Hindlimb muscle (tissue), 1 donor: ENCODE measurements around the gene FOXO3. TPM values are rescaled to one million over a fixed set of nuclear protein-coding genes. Genes with fewer than 3 reads are reported as not detected.
A peak's percentile ranks its signal among the peaks of the same experiment; 100 is the strongest.
"Not testable (repeated sequence)": the region's sequence is repeated elsewhere in the genome, so short reads cannot be mapped to it uniquely, and the experiment has no call there.

Experiments
- DNase-seq: peaks from one replicate; pipeline ENCODE4 v3.0.0-alpha.2; 2013
- polyA plus RNA-seq: library from polyadenylated mRNA; unstranded; fragments of 120-200 nt; gene quantifications from one replicate; pipeline ENCODE4 v1.2.1, GENCODE V29; 2013; ENCODE audit not compliant: insufficient read length

FOXO3 gene
- 35.1 TPM for polyA plus RNA-seq

DNA sequence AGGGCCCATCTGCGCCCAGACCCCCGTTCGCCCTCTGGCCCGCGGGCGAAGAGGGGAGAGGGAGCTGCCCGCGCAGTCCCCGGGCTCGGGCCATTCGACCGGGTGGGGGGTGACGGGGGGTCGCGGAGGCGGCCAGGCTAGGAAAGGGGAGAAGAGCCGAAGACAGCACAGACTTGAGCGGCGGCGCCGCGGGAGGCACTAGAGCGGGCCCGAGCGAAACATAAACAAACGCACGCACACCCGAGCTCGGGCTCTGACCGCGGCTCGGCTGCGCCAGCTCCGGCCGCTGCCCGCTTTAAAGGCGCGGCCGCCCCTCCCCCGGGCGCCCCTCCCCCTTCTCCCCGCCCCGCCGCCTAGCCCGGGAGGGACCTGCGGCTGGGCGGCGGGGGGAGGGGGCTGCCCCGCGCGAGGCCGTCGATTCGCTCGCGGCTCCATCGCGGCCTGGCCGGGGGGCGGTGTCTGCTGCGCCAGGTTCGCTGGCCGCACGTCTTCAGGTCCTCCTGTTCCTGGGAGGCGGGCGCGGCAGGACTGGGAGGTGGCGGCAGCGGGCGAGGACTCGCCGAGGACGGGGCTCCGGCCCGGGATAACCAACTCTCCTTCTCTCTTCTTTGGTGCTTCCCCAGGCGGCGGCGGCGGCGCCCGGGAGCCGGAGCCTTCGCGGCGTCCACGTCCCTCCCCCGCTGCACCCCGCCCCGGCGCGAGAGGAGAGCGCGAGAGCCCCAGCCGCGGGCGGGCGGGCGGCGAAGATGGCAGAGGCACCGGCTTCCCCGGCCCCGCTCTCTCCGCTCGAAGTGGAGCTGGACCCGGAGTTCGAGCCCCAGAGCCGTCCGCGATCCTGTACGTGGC, at the start of gene FOXO3:
FOXO3 (plus strand) TSS at position 455 of the 846 bp plus-strand sequence; CDS start at position 747, 292 bp downstream.
- peak; percentile 89 for DNase-seq

DNA sequence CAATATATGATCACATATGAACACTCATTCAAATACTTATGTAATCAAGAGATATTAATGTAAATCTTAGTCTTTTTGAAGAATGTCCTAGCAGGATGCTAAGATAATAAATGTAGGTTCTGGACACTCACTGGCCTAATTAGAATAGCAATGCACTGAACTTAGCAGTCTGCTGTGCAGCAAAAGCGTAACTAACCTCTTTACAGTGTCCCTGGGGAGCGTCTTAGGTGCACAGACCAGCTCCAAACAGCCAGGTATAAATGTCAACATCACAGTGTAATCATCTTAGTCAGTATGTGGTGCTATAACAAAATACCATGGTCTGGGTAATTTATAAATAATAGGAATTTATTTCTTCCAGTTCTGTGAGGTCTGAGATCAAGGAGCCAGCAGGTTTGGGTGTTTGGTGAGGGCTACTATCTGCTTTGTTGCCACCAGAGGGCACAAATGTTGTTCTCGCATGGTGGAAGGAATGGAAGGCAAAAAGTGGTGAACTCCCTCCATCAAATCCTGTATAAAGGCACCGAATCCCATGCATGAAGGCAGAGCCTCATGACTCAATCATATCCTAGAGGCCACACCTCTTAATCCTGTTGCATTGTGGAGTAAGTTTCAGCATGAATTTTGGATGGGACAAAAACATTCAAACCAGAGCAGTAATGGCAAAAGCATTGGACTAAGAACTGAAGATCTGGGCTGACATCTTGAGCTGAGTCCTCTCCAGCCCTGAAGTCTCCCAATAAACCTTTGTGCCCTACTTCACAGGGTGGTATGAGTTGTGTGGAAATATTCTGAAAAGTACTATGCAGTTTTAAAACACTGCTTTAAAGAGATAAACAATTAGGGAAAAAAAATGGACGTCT, 41.8 kb upstream of the FOXO3 start:
- DNase-seq: no peak

DNA sequence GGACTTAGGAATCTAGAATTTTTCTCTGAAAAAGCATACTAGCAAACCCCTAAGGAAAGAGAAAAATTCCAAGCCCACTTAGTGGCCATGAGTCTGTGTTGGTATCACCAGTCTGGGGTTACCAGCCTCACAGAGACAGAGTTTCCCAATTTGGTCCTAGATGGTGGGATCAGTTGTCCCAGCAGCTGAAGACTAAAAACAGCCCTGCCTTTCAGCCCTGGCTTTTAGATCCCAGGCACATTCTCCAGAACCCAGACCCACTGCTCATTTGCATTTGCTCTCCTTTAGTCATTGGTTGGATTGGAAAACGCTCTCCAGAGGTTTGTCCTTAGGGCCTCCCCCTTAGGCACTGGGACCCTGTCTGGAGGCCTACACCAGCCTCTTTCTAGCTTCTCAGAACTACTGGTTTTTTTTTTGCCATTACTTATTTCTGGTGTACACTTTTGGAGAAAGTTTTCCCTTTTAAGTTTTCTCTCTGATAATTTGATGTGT, 39.1 kb upstream of the FOXO3 start:
- DNase-seq: no peak

DNA sequence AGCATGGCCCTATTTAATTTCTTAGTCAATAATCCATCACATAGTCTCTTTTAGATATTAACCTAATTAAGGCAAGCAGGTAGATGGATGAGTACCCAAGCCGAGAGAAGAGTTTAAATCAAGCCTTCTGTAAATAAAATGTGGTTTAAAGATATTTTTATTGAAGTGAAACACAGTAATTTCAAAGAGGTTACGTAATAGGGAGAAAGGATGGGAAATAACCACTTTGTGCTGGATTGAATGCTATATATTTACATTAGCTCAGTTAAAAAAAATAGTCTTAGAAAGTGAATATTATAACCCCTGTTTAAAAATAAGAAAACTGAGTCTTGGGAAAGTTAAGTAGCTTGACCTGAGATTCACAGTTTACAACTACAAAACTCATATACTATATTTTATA, 37.0 kb upstream of the FOXO3 start:
- no peak for DNase-seq

DNA sequence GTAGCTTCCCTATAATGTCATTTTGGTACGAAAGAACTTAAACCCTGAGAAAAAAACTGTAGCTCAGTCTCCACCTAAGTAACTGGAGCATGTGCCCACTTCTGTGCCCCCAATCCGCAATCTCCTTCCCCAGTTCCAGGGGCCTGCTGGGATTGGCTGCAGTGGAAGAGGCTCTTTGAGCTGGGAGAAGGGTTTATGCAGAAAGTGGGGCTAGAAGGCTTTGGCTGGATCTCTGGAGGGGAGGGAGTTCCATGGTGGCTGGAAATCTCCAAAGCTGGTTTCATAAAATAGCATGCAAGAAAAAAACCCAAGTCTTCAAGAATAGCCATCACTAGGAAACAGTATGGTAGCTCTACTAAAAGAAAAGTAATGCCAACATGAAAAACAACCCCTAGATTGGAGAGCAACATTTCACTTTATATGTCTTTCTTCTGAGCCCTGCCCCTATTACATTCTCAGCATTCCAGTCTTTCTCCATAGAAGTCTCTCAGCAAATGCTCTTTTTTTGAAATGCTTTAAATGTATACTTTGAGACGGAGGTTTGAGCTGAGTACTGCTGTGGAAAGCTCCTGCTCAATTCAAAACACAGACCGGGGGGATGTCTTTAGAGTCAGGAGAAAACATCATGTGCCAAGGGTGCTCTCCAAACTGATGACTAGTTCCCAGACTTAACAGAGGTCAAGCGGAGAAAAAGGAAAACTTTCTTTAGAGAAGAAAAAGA, 36.0 kb upstream of the FOXO3 start:
- DNase-seq: no peak

DNA sequence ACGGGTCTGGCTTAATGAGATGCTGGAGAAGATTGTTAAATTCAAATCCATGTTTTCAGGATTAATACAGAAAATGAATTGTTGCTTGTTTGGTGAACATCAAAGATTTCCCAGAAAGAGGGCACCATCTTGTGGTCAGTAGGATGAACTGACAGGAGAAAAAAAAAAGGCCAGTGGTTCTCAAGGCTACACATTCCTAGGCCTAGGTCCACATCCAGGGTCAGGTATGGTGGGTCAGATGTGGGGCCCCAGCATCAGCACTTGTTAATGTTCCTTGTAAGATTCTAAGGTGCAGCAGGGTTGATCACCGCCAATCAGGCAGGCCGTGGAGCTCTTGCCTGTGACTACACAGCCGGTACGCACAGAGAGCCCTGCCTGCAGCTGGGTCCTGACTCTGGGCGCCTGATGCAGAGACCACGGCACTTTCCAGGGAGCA, 34.0 kb upstream of the FOXO3 start:
- DNase-seq: no peak

DNA sequence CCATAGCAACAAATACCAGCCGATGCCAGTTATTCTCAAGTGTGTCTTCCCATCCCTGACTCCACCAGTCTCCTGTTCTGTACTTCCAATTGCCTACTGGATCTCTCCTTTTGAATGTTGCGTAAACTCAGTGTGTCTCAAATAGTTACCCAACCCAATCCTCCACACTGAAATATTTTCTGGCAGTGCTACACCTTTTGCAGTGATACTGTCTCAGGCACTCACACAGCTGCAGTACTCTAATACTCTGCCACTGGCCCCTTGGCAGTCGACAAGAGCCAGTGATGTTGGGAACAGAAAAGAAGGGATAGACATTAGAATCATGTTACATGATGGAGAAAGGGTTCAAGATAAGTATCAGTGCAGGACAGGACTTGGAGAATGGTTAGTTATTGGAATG, 31.8 kb upstream of the FOXO3 start:
- DNase-seq: no peak

DNA sequence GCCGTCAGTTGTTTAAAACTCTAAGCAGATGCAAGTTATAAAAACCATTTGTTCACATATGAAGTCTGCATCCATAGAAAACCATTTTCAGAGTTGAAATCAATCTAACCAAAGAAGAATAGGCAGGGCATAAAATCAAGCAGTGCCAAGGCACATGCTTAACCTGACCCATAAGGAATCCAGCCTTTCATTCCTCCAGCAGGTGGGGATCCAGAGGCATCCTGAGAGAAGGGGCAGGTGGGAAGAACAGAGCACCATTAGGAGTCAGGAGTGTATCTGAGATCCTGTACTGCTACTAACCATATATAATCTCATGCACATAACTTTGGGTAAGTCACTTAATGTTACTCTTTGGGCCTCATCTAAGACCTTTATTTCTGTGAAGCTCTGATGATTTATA, 29.4 kb upstream of the FOXO3 start:
- DNase-seq: no peak

DNA sequence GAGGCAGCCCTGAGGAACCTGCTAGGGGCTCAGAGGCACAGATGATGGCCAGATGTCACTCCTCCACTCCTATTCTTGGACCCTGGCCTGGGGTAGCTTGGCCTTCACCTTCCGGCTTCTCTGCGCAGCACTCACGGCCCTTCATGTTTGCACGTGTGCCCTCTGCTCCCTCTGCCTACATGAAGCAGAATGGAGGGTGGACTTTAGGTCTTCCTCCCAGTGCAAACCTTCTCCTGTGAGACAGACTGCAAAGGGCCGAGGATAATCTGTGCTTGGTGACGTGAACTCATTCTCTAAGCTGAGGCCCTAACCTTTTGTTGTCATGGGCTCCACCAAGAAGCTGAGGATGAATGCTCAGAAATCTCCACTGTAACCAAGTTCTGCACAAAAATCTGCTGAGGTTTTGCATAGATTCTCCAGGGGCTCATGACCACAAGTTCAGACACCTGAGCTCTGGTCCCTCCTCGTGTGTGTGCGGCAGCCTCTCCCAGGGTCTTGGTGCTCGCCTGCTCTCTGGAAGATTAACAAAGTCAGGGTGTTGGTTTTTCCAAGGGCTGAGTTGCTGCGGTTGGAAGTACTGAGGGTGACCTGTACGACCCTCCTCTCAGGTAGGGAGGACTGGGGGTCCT, 25.5 kb upstream of the FOXO3 start:
- DNase-seq: no peak

DNA sequence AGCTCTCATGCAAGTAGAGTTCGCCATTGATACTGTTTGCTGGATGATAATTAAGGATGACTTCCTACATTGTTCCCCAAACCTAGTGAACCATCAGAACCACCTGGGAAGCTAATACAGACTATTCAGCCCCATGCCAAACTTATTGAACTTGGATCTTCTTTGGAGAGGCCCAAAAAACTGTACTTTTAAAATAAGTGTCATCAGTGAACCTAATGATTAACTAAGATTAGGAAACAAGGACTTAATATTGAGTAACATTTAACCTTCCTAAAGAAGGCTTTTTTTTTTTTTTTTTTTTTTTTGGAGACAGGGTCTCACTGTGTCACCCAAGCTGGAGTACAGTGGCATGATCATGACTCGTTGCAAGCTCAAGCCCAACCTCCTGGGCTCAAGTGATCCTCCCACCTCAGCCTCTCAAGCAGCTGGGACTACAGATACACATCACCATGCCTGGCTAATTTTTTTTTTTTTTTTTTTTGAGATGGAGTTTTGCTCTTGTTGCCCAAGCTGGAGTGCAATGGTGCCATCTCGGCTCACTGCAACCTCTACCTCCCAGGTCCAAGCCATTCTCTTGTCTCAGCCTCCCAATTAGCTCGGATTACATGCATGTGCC, 24.7 kb upstream of the FOXO3 start:
- DNase-seq: not testable (repeated sequence)

DNA sequence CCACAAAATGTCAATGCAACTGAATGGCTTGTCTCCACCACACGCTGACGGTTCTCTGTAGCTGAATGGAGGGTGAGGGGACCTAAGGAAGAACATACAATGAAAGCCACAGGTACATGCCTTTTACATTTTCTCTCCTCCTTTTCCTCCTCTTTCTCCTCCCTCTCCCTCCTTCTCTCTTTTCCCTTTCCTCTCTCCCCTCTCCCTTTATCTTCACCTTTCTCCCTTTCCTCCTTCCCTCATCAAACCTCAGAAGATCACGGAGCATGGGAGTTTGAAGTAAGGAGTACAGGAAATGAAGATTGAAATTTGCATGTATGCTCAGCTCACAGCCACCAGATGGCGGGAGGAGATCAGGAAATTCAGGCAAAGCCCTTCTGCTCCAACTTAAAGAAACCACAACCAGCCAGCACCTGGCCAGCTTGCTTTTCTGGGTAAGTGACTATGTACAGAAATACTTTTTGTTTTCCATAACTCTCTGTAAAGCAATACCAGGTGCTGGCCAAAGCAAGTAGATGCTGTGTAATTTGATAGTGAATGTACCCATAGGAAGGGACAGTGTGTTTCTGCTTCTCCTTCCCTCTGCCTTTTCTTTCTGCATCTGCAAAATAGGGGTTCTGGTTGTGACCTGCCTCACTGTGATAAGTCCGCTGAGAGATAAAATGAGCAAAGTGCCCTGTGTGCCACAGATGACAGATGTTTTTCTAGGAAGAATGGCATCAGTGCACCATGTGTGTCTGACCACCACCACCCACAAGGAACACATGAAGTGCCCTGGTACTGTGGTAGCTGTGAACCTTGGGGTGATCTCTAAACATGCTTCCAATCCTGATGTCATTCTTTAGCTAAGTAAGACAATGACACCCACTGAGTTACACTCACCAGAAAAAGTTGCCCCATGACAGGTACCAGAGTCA, 18.6 kb upstream of the FOXO3 start:
- DNase-seq: peak; percentile 83

DNA sequence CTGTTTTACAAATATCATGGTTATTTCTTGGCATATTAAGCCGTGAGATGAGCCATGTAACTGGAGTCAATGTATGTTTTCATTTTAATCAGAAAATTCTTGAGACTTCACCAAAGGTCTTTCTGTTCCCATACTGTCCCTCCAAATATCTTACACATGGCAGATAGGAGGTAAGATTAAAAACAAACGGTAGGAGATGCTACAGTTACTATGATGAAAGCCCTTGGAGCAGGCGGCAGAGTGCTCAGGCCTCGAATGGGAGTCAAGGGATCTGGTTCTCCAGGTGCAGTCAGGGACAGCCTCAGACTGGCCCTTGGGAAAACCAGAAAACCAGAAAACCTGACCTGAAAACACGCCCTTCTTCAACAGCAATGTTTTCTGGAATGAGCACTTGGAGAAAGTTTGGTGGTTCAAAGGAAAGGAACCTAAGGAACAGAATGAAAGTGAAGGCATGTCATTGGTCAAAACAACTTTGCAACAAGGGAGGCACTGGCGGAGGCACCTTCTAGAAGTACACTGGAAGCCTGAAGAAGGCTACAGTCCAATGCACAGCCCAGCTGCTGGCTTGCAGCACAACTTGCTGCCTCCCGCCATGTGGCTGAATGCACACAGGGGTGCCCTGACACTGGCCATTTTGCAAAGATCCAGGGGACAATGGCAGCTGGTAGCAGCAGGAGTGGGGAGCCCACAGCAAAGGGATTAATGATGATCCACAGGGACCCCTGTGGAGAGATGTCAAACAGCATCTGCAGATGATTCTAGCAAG, 17.4 kb upstream of the FOXO3 start:
- no peak for DNase-seq

DNA sequence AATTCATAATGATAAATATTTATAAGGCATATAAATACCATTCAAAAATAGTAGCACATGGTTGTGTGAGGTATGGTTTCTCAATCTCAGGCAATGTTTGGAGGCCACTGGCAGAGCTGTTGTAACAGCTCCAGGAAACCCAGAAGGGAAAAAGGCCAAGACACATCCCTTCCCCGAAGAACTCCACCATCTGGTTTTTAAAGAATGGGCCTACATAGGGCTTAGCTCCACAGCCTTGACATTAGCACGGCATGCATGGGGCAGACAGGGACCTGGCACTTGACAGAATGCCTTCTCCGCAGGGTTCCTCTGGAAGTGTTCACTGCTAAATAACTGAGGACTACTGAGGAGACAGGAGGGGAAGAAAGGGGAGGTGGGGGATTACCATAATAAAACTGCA, 16.1 kb upstream of the FOXO3 start:
- no peak for DNase-seq

DNA sequence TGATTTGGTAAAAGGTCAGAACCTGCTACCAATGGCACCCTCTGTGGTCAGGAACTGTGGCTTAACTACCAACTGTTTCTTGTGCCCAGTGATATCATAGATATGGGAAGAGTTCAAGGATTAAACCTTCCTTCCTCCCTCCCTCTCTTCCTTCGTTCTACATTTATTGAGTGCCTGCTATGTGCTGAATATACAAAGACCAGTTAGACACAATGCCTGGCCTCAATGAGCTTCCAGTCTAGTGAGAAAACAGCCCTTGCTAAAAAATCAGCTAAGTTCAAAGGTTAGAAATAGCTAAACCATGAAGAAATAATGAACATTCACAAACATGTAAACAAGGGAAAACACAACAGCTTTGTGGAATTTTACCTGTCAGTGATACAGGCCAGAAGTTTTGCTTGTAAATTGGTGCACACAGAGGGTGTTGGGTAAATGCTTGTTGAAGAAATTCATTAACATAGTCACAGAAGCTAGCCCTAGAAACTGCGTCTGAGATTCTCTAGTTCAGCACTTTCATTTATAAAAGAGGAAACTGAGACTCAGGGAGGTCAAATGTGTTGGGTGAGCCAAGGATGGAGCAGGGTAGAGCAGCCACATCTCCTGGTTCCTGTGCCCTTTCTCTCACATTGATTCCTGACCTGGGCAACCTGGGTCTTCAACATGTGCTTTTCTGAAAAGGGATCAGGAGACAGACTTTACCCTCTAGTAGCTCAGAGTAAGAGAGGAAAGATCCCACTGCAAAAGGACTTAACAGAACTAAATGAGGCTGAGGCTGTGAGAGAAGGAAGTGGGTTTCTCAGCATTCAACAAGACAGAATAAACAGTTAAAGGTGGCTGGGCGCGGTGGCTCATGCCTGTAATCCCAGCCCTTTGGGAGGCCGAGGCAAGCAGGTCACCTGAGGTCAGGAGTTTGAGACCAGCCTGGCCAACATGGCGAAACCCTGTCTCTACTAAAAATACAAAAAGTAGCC, 14.4 kb upstream of the FOXO3 start:
- DNase-seq: no peak

DNA sequence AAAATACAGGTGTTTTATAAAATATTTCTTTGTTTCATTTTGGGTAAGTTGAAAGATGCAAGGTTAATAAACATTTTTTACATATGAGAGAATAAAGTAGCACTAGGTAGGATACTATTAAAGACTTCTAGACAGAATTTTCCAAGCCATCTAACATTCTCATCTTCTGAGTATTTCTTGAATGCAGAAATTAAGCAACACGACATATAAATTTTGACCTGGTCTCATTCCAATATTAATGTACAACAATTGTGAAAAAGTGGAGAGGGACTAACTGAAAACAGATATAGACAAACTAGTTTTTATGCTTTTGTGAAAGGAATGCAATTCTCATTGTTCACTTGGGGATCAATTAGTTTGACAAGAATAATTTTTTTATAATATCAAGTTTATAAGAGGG, 11.5 kb upstream of the FOXO3 start:
- DNase-seq: no peak

DNA sequence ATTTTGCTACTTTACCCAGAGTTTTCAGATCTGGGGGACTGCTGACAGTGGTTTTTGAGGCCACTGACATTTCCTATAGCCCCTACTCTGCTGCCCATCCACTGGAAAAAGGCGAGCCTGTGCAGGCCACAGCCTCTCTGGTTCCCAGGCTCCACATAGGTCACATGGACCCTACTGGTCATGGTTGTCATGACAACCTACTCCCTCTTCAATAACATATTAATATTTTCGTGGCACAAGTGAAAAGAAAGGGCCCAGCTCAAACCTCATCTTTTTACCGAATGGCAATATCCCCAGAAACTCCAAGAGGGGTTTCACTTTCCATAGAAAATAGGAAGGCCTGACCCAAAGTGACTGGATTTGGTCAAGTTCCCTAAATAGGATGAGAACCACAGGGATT, 11.0 kb upstream of the FOXO3 start:
- DNase-seq: no peak

DNA sequence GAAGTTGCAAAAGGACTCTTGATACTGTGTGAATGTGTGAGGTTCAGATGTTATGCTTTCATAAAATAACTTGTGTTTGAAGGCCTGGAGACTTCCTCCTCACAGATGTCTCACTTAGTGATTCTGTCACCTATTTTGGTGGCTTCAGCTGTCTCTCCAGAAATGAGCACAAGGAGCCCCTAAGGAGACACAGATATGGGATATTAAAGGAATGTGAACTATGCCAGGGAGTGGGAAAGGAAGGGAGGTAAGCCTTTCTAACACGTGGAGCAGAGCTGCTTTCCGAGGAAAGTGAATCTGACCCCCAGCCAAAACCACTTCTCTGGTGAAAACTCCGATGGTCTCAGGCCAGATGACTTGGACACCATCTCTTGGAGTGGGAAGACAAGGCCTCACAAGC, 10.5 kb upstream of the FOXO3 start:
- no peak for DNase-seq

DNA sequence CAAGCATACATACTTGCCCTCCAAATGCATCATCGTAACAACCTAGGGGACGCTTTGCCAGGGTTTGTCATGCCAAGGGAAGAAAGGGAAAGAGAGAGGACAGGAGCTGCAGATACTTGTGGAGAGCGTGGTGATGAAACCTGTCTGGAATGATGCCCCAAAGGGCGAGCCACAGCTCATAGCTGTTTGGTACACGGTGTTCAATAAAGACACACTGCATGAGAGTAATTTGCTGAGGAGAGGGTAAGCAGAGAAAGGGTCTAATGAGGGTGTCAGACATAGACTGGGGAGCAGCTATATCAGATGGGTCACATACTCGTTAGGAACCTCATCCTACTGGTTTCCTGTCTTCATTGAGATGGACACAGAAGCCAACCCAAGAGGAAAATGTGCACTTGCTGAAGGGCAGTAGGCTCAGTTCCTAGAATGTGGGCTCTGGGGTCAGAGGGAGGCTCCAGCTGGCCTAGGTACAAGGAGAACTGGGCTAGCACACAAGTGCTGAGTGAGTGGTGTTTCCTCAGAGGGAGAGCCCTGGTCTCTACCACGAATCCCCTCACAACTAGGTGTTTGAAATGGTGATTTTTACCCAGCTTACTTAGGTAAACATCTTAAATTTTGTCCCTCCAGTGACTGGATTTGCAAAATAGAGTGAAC, 5.2 kb upstream of the FOXO3 start:
- no peak for DNase-seq
